ENCODE measurements around the gene SYT1. TPM values are rescaled to one million over a fixed set of nuclear protein-coding genes. Genes with fewer than 3 reads are reported as not detected.

The SYT1 gene
- total and polyA plus RNA-seq, 2 donors (not counting 3 experiments of a cell fraction or from before 2014, with no cell fraction given): 3.2 to 15.3 TPM

DNA sequence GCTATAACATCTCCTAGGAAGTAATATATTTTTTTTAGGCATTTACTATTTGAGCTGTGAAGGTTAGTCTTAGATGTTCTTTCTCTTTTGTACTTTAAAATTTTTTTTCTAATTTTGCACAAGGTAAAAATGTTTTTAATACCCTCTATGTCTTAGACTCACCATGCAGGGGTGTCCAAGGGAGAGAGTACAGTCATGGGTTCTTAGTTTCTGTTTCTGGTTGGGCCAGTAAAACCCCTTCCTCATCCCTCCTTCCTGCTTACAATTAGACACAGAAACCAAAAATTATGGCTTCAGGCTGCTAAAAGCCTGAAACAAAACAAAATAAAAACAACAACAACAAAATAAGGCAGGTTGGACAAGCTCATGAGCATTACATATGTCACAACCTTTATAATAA, 193.0 kb downstream of the SYT1 start:
- no peak overlapping the region for H2AFZ ChIP-seq (ENCODE audit: low read depth, low read length)
- POLR2A ChIA-PET: no interaction called here
- peak overlapping the region; percentile 85 for H3K27ac ChIP-seq (ENCODE audit: insufficient read depth, low read depth, low read length)
- H3K79me2 ChIP-seq (ENCODE audit: control insufficient read depth, insufficient read depth, low read length): no peaks in the 10 kb centered on the region
- CTCF ChIA-PET: interaction anchor here (0.8 to 1.3 kb wide), 2 partner anchors 495 to 587 kb away, joined by 4 read pairs; no protein-coding TSS in a partner anchor
- H3K36me3 ChIP-seq (ENCODE audit: control insufficient read depth in 2 of 2, extremely low read depth in 1 of 2, insufficient read depth in 2 of 2, low read length in 2 of 2): no peaks in the 10 kb centered on the region
- FAIRE-seq (no peak), DNase-seq (ENCODE audit: low read depth, low spot score) (no peak)
- H3K9ac ChIP-seq (replicated peaks; ENCODE audit: extremely low read depth, insufficient read depth, low read length): no peak overlapping the region
- peak overlapping the region; percentile 57 for H3K4me2 ChIP-seq (ENCODE audit: insufficient read depth, low read length)
- H3K4me3 ChIP-seq (replicated peaks in 1 of 3; ENCODE audit: insufficient read depth in 1 of 3, low read depth in 1 of 3, low read length in 3 of 3): no peak overlapping the region
- no peaks in the 10 kb centered on the region for H3K9me1 ChIP-seq (replicated peaks; ENCODE audit: control insufficient read depth, extremely low read depth, insufficient read depth, low read length)
- H3K9me3 ChIP-seq (replicated peaks; ENCODE audit: control insufficient read depth, insufficient read depth, low read length): no peaks in the 10 kb centered on the region
- H3K4me1 ChIP-seq (ENCODE audit: control insufficient read depth, extremely low read depth, insufficient read depth, low read length): peaks cover 53% of the 10 kb centered on the region
- no peaks in the 10 kb centered on the region for H4K20me1 ChIP-seq (replicated peaks; ENCODE audit: control insufficient read depth, extremely low read depth, insufficient read depth, low read length)
- BruUV-seq (replicated peaks): no TSS peak
- intact Hi-C loops (cut with micrococcal nuclease) (loop anchor here (2.0 to 10.0 kb wide), 5 partner anchors 169 to 1213 kb away; partner anchors contain the start of gene SYT1), dilution Hi-C loops (cut with MboI; ENCODE audit: extremely low pct_ligation_motif_present, low sequenced_read_pairs) (no loop called here)
- no peak for TF ChIP-seq FOS (IDR thresholded peaks at IDR 0.05; ENCODE audit: borderline replicate concordance, insufficient read depth, low read length)
- TF ChIP-seq, protein P1, sequence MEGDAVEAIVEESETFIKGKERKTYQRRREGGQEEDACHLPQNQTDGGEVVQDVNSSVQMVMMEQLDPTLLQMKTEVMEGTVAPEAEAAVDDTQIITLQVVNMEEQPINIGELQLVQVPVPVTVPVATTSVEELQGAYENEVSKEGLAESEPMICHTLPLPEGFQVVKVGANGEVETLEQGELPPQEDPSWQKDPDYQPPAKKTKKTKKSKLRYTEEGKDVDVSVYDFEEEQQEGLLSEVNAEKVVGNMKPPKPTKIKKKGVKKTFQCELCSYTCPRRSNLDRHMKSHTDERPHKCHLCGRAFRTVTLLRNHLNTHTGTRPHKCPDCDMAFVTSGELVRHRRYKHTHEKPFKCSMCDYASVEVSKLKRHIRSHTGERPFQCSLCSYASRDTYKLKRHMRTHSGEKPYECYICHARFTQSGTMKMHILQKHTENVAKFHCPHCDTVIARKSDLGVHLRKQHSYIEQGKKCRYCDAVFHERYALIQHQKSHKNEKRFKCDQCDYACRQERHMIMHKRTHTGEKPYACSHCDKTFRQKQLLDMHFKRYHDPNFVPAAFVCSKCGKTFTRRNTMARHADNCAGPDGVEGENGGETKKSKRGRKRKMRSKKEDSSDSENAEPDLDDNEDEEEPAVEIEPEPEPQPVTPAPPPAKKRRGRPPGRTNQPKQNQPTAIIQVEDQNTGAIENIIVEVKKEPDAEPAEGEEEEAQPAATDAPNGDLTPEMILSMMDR (IDR thresholded peaks at IDR 0.05; ENCODE audit: extremely low read depth in 1 of 2, insufficient read depth in 1 of 2, low read depth in 1 of 2, low read length in 2 of 2): no peak
- no peak for TF ChIP-seq GATA2 (IDR thresholded peaks at IDR 0.05; ENCODE audit: insufficient read depth, insufficient read length, low read depth, low read length)
- TF ChIP-seq MYC (IDR thresholded peaks at IDR 0.05; ENCODE audit: low read depth, low read length): no peak
- no peak for TF ChIP-seq POLR2AphosphoS5 (IDR thresholded peaks at IDR 0.05; ENCODE audit: insufficient read depth, low read depth, low read length)
- TF ChIP-seq JUN (IDR thresholded peaks at IDR 0.05; ENCODE audit: borderline replicate concordance, insufficient read depth, insufficient read length, low read depth): no peak
- TF ChIP-seq POLR2A (IDR thresholded peaks at IDR 0.05; ENCODE audit: low read depth, low read length): no peak
- TF ChIP-seq EZH2 (IDR thresholded peaks at IDR 0.05; ENCODE audit: borderline replicate concordance, low read depth, low read length, severe bottlenecking): no peak
- TF ChIP-seq, protein P2, sequence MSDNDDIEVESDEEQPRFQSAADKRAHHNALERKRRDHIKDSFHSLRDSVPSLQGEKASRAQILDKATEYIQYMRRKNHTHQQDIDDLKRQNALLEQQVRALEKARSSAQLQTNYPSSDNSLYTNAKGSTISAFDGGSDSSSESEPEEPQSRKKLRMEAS (IDR thresholded peaks at IDR 0.05; ENCODE audit: insufficient read depth, insufficient read length): no peak
- no peaks in the 10 kb centered on the region for H3K27me3 ChIP-seq (ENCODE audit: control insufficient read depth in 2 of 2, insufficient read depth in 2 of 2, low read length in 2 of 2)

Measured in endothelial cell of umbilical vein (primary cell).